ACC112 (cell line): ENCODE measurements around the gene MAP2K2.
A peak's percentile ranks its signal among the peaks of the same experiment; 100 is the strongest.

Experiments used
- H2AFZ ChIP-seq: fragments of 200-600 bp; sonication (generic); one replicate; pipeline ENCODE4 v1.6.0; 2017; ENCODE audit warnings: antibody characterized with exemption, low read length; ENCODE audit not compliant: unreplicated experiment
- H3K27ac ChIP-seq: fragments of 200-600 bp; sonication (generic); 2 replicates; pipeline ENCODE4 v1.5.1; 2014; ENCODE audit warnings: low read depth, mild to moderate bottlenecking, antibody characterized with exemption, low read length, moderate library complexity
- H3K27me3 ChIP-seq: fragments of 200-600 bp; sonication (generic); 2 replicates; pipeline ENCODE4 v1.6.1; 2014; ENCODE audit warnings: mild to moderate bottlenecking, antibody characterized with exemption, low read length, moderate library complexity, mixed read lengths; ENCODE audit not compliant: insufficient read depth
- H3K36me3 ChIP-seq: fragments of 200-600 bp; sonication (generic); 2 replicates; pipeline ENCODE4 v1.6.1; 2016; ENCODE audit warnings: mild to moderate bottlenecking, antibody characterized with exemption, low read length, moderate library complexity, mixed read lengths; ENCODE audit not compliant: insufficient read depth
- H3K4me1 ChIP-seq: fragments of 200-600 bp; sonication (generic); one replicate; pipeline ENCODE4 v1.6.1; 2016; ENCODE audit warnings: low read length, mixed read lengths; ENCODE audit not compliant: insufficient read depth, unreplicated experiment, control insufficient read depth
- H3K4me3 ChIP-seq: fragments of 200-600 bp; sonication (generic); 2 replicates; pipeline ENCODE4 v1.5.1; 2014; ENCODE audit warnings: mild to moderate bottlenecking, low read depth, low read length
- H3K79me2 ChIP-seq: fragments of 200-600 bp; sonication (generic); one replicate; pipeline ENCODE4 v1.6.0; 2016; ENCODE audit warnings: low read length; ENCODE audit not compliant: control insufficient read depth, unreplicated experiment, insufficient read depth

The MAP2K2 gene

GRCh38 chr19:4113398-4114088 lies 10.4 kb downstream of the MAP2K2 start:
- Histone ChIP-seq H3K27me3 (no peaks in the 10 kb centered on the region), H3K79me2 (peaks cover 9% of the 10 kb centered on the region), H3K4me1 (no peaks in the 10 kb centered on the region), H3K4me3 (no peak overlapping the region), H2AFZ (no peak overlapping the region), H3K36me3 (no peaks in the 10 kb centered on the region), H3K27ac (no peak overlapping the region)

GRCh38 chr19:4112367-4112766 lies 11.6 kb downstream of the MAP2K2 start:
- Histone ChIP-seq H3K27me3 (no peaks in the 10 kb centered on the region), H3K4me3 (no peak overlapping the region), H3K36me3 (no peaks in the 10 kb centered on the region), H3K27ac (no peak overlapping the region), H3K79me2 (no peaks in the 10 kb centered on the region), H3K4me1 (no peaks in the 10 kb centered on the region), H2AFZ (no peak overlapping the region)

GRCh38 chr19:4109626-4109945 lies 14.3 kb downstream of the MAP2K2 start:
- H3K27ac ChIP-seq = no peak overlapping the region
- no peaks in the 10 kb centered on the region for H3K36me3 ChIP-seq
- H3K79me2 ChIP-seq = no peaks in the 10 kb centered on the region
- H3K4me3 ChIP-seq = no peak overlapping the region
- H3K27me3 ChIP-seq = no peaks in the 10 kb centered on the region
- H3K4me1 ChIP-seq = no peaks in the 10 kb centered on the region
- no peak overlapping the region for H2AFZ ChIP-seq

- no peaks in the 10 kb centered on the region for H3K4me1 ChIP-seq
- no peaks in the 10 kb centered on the region for H3K27me3 ChIP-seq
- H3K79me2 ChIP-seq = no peaks in the 10 kb centered on the region
- H3K27ac ChIP-seq = no peak overlapping the region
- H2AFZ ChIP-seq = no peak overlapping the region
- no peaks in the 10 kb centered on the region for H3K36me3 ChIP-seq
- H3K4me3 ChIP-seq = no peak overlapping the region
Measured at GRCh38 chr19:4108767-4109625, 14.9 kb downstream of the MAP2K2 start.

- Histone ChIP-seq H3K27me3 (no peaks in the 10 kb centered on the region), H3K27ac (peak overlapping the region; percentile 58), H3K36me3 (no peaks in the 10 kb centered on the region), H3K4me3 (no peak overlapping the region), H3K79me2 (no peaks in the 10 kb centered on the region), H2AFZ (no peak overlapping the region), H3K4me1 (peaks cover 6% of the 10 kb centered on the region)
Measured at GRCh38 chr19:4103080-4103433, 20.9 kb downstream of the MAP2K2 start.

- Histone ChIP-seq H3K27me3 (no peaks in the 10 kb centered on the region), H3K27ac (no peak overlapping the region), H3K4me1 (peaks cover 6% of the 10 kb centered on the region), H3K36me3 (no peaks in the 10 kb centered on the region), H3K79me2 (no peaks in the 10 kb centered on the region), H3K4me3 (no peak overlapping the region), H2AFZ (no peak overlapping the region)
Measured at GRCh38 chr19:4102339-4103079, 21.4 kb downstream of the MAP2K2 start.

- Histone ChIP-seq H3K27ac (no peak overlapping the region), H3K4me1 (peaks cover 6% of the 10 kb centered on the region), H3K27me3 (no peaks in the 10 kb centered on the region), H3K36me3 (no peaks in the 10 kb centered on the region), H2AFZ (no peak overlapping the region), H3K4me3 (no peak overlapping the region), H3K79me2 (no peaks in the 10 kb centered on the region)
Measured at GRCh38 chr19:4101496-4101770, 22.5 kb downstream of the MAP2K2 start.

GRCh38 chr19:4100647-4101495 lies 23.1 kb downstream of the MAP2K2 start:
- no peak overlapping the region for H3K27ac ChIP-seq
- no peak overlapping the region for H2AFZ ChIP-seq
- no peaks in the 10 kb centered on the region for H3K27me3 ChIP-seq
- H3K79me2 ChIP-seq = no peaks in the 10 kb centered on the region
- H3K36me3 ChIP-seq = no peaks in the 10 kb centered on the region
- peaks cover 6% of the 10 kb centered on the region for H3K4me1 ChIP-seq
- no peak overlapping the region for H3K4me3 ChIP-seq

- H3K27me3 ChIP-seq = no peaks in the 10 kb centered on the region
- H2AFZ ChIP-seq = no peak overlapping the region
- no peaks in the 10 kb centered on the region for H3K79me2 ChIP-seq
- peaks cover 6% of the 10 kb centered on the region for H3K4me1 ChIP-seq
- H3K36me3 ChIP-seq = no peaks in the 10 kb centered on the region
- no peak overlapping the region for H3K4me3 ChIP-seq
- H3K27ac ChIP-seq = no peak overlapping the region
Measured at GRCh38 chr19:4099041-4099764, 24.7 kb downstream of the MAP2K2 start.

- Histone ChIP-seq H3K79me2 (no peaks in the 10 kb centered on the region), H3K27ac (no peak overlapping the region), H3K27me3 (no peaks in the 10 kb centered on the region), H3K4me1 (peaks cover 4% of the 10 kb centered on the region), H3K36me3 (no peaks in the 10 kb centered on the region), H2AFZ (no peak overlapping the region), H3K4me3 (no peak overlapping the region)
Measured at GRCh38 chr19:4098493-4098892, 25.4 kb downstream of the MAP2K2 start.
